Measurements from ENCODE around the gene MAD2L1.

MAD2L1 gene

GRCh38 chr4:120010646-120011045, 56.0 kb downstream of the MAD2L1 start:
- POLR2A ChIA-PET, result no interaction called here
- DNase-seq (ENCODE audit: extremely low spot score), result no peak
- CTCF ChIA-PET, result interaction anchor here (1.0 kb wide), 1 partner anchor 8 kb away, joined by 4 read pairs; no protein-coding TSS in a partner anchor
- TF ChIP-seq CTCF (IDR thresholded peaks at IDR 0.05; ENCODE audit: control extremely low read depth, extremely low read depth, low read depth, missing control alignments), result no peak

GRCh38 chr4:120009731-120010130, 56.9 kb downstream of the MAD2L1 start:
- no peak for TF ChIP-seq CTCF (IDR thresholded peaks at IDR 0.05; ENCODE audit: control extremely low read depth, extremely low read depth, low read depth, missing control alignments)
- ChIA-PET POLR2A (no interaction called here), CTCF (interaction anchor here (1.0 kb wide), 2 partner anchors 9 to 17 kb away, joined by 4 read pairs; no protein-coding TSS in a partner anchor)
- DNase-seq (ENCODE audit: extremely low spot score), result no peak

- CTCF ChIA-PET, result interaction anchor here (1.0 to 1.2 kb wide), 2 partner anchors 18 to 28 kb away, joined by 3 to 4 read pairs; no protein-coding TSS in a partner anchor
- POLR2A ChIA-PET, result no interaction called here
- DNase-seq (ENCODE audit: extremely low spot score), result no peak
- TF ChIP-seq CTCF (IDR thresholded peaks at IDR 0.05; ENCODE audit: control extremely low read depth, extremely low read depth, low read depth, missing control alignments), result no peak
These were observed 57.7 kb downstream of the MAD2L1 start for GRCh38 chr4:120008957-120009356.

GRCh38 chr4:120007896-120008436, 58.7 kb downstream of the MAD2L1 start:
- DNase-seq (ENCODE audit: extremely low spot score), result no peak
- ChIA-PET CTCF (interaction anchor here (1.2 kb wide), 1 partner anchor 27 kb away, joined by 3 read pairs; no protein-coding TSS in a partner anchor), POLR2A (no interaction called here)
- TF ChIP-seq CTCF (IDR thresholded peaks at IDR 0.05; ENCODE audit: control extremely low read depth, extremely low read depth, low read depth, missing control alignments), result no peak

- no peak for TF ChIP-seq CTCF (IDR thresholded peaks at IDR 0.05; ENCODE audit: control extremely low read depth, extremely low read depth, low read depth, missing control alignments)
- ChIA-PET CTCF (interaction anchor here (1.3 kb wide), 1 partner anchor 41 kb away, joined by 3 read pairs; no protein-coding TSS in a partner anchor), POLR2A (no interaction called here)
- no peak for DNase-seq (ENCODE audit: extremely low spot score)
These were observed 59.3 kb downstream of the MAD2L1 start for GRCh38 chr4:120007191-120007871.

Measured in GM10248 (cell line).